HCT116 (cell line): Measurements from ENCODE around the gene GASK1A. TPM values are rescaled to one million over a fixed set of nuclear protein-coding genes. Genes with fewer than 3 reads are reported as not detected.

ENCODE experiments used
- ATAC-seq: fragments of 200-7000 bp; cut with Tn5 transposase; 2 replicates; pipeline ENCODE4 v1.9.1; 2020; ENCODE audit warnings: mild to moderate bottlenecking, moderate library complexity
- BruUV-seq: library from RNA; stranded (reverse); fragments of 400-500 nt; replicated peaks from 2 replicates; lab custom pipeline; 2021; lab: Mats Ljungman, UMichigan
- CTCF ChIA-PET: fragments of 300-600 bp; sonication (Branson Sonifier 250); formaldehyde crosslinking; loops from one replicate; lab custom pipeline; 2021; ENCODE audit warnings: antibody characterized with exemption; lab: Charles Lee
- POLR2A ChIA-PET: fragments of 300-600, 350-600 bp; sonication (Branson Sonifier 250); formaldehyde crosslinking; loops from one replicate; lab custom pipeline; 2021; ENCODE audit warnings: antibody characterized with exemption; lab: Charles Lee
- RAD21 ChIA-PET, 2 experiments: fragments of 300-600 bp; sonication (Branson Sonifier 250); formaldehyde crosslinking; loops; one replicate each; lab custom pipeline; 2023; ENCODE audit warnings: low total read pairs in 2 of 2; ENCODE audit not compliant: uncharacterized antibody in 2 of 2, unreplicated experiment in 2 of 2, low non-redundant PET in 1 of 2; lab: Charles Lee
- DNase-seq: peaks from one replicate; pipeline ENCODE4 v3.0.0-alpha.2; 2010; ENCODE audit warnings: low read depth, low spot score
- H2AFZ ChIP-seq: fragments of 200-600 bp; shearing (Covaris generic), sonication (generic); 2 replicates; pipeline ENCODE4 v1.6.1; 2017; ENCODE audit warnings: low read depth, mixed run types, mixed read lengths, antibody characterized with exemption, low read length; ENCODE audit not compliant: poor library complexity, severe bottlenecking
- H3K27ac ChIP-seq: 2 replicates; pipeline ENCODE4 v1.5.1; 2012; ENCODE audit warnings: low read depth, low read length
- H3K27me3 ChIP-seq: fragments of 200-600 bp; sonication (generic); 2 replicates; pipeline ENCODE4 v1.6.1; 2016; ENCODE audit warnings: mixed run types, low read length, mixed read lengths; ENCODE audit not compliant: insufficient read depth
- H3K36me3 ChIP-seq, 2 experiments: fragments of 200-500 bp in 1 of 2; fragments of 200-600 bp in 1 of 2; sonication (Bioruptor generic) in 1 of 2; sonication (generic) in 1 of 2; 2 replicates each; pipeline versions ENCODE4 v1.5.1 to v1.6.1; 2014 to 2016; ENCODE audit warnings: low read length in 2 of 2, inconsistent platforms in 1 of 2, mixed read lengths in 1 of 2, mixed run types in 1 of 2; ENCODE audit not compliant: insufficient read depth in 2 of 2, control insufficient read depth in 1 of 2
- H3K4me1 ChIP-seq, 2 experiments: fragments of 200-600 bp in 1 of 2; sonication (generic) in 1 of 2; 2 replicates each; pipeline versions ENCODE4 v1.5.1 to v1.6.1; 2012 to 2017; ENCODE audit warnings: low read length in 2 of 2, inconsistent platforms in 1 of 2, mild to moderate bottlenecking in 1 of 2, mixed read lengths in 1 of 2, mixed run types in 1 of 2, moderate library complexity in 1 of 2; ENCODE audit not compliant: insufficient read depth in 2 of 2, control insufficient read depth in 1 of 2
- H3K4me2 ChIP-seq: fragments of 200-600 bp; sonication (generic); 2 replicates; pipeline ENCODE4 v1.6.1; 2017; ENCODE audit warnings: mixed run types, low read length, mixed read lengths
- H3K4me3 ChIP-seq, 2 experiments: fragments of 200-600 bp in 1 of 2; sonication (generic) in 1 of 2; replicated peaks in 1 of 2; 2 replicates each; pipeline ENCODE4 v1.5.1; 2011 to 2016; ENCODE audit warnings: low read length in 2 of 2, control low read depth in 1 of 2, low read depth in 1 of 2, mild to moderate bottlenecking in 1 of 2, mixed read lengths in 1 of 2, mixed run types in 1 of 2
- H3K79me2 ChIP-seq: fragments of 200-600 bp; sonication (generic); 2 replicates; pipeline ENCODE4 v1.6.1; 2017; ENCODE audit warnings: mild to moderate bottlenecking, mixed run types, low read length, moderate library complexity, mixed read lengths; ENCODE audit not compliant: insufficient read depth
- H3K9ac ChIP-seq: fragments of 200-600 bp; sonication (generic); 2 replicates; pipeline ENCODE4 v1.6.1; 2016; ENCODE audit warnings: low read length, mixed read lengths
- H3K9me2 ChIP-seq: fragments of 200-600 bp; sonication (generic), shearing (Covaris generic); 2 replicates; pipeline ENCODE4 v1.6.1; 2017; ENCODE audit warnings: mixed run types, mild to moderate bottlenecking, moderate library complexity; ENCODE audit not compliant: insufficient read depth
- H3K9me3 ChIP-seq, 2 experiments: fragments of 200-500 bp in 1 of 2; fragments of 200-600 bp in 1 of 2; sonication (Bioruptor generic) in 1 of 2; sonication (generic) in 1 of 2; 2 replicates each; pipeline ENCODE4 v1.6.1; 2014 to 2017; ENCODE audit warnings: low read length in 2 of 2, mixed read lengths in 2 of 2, inconsistent platforms in 1 of 2, low read depth in 1 of 2, mild to moderate bottlenecking in 1 of 2, mixed run types in 1 of 2, moderate library complexity in 1 of 2; ENCODE audit not compliant: control insufficient read depth in 1 of 2, insufficient read depth in 1 of 2
- H4K20me1 ChIP-seq: fragments of 200-600 bp; sonication (generic), shearing (Covaris generic); 2 replicates; pipeline ENCODE4 v1.6.1; 2017; ENCODE audit warnings: mixed run types, mild to moderate bottlenecking, moderate library complexity; ENCODE audit not compliant: insufficient read depth
- EZH2phosphoT487 ChIP-seq: fragments of 200-600 bp; IDR thresholded peaks from 2 replicates; pipeline ENCODE4 v1.6.1; 2018; ENCODE audit warnings: antibody characterized with exemption, borderline replicate concordance
- POLR2AphosphoS5 ChIP-seq: IDR thresholded peaks from 2 replicates; pipeline ENCODE4 v1.6.1; 2011; ENCODE audit warnings: mild to moderate bottlenecking, low read depth, low read length, moderate library complexity
- SIN3A ChIP-seq: IDR thresholded peaks from 2 replicates; pipeline ENCODE4 v1.6.1; 2012; ENCODE audit warnings: low read depth
- SP1 ChIP-seq: IDR thresholded peaks from 2 replicates; pipeline ENCODE4 v1.6.1; 2012; ENCODE audit warnings: low read depth
- TCF7L2 ChIP-seq: IDR thresholded peaks from 2 replicates; pipeline ENCODE4 v1.7.0; 2011; ENCODE audit warnings: borderline replicate concordance, inconsistent platforms; ENCODE audit not compliant: insufficient read depth, insufficient read length; ENCODE audit errors: extremely low read depth
- intact Hi-C: fragments of 100-400 bp; cut with micrococcal nuclease; formaldehyde crosslinking; loops from 2 replicates; pipeline ENCODE4 v1.10.0; 2022
- total RNA-seq: library from RNA; stranded (reverse); gene quantifications from one replicate; pipeline ENCODE4 v1.2.1, GENCODE V29; 2021; ENCODE audit not compliant: unreplicated experiment
- TF ChIP-seq, protein P1 (sequence below): IDR thresholded peaks from 2 replicates; pipeline ENCODE4 v1.6.1; 2012
- TF ChIP-seq, protein P2 (sequence below), 3 experiments: fragments of 200-600 bp in 1 of 3; sonication (generic) in 1 of 3; IDR thresholded peaks in 2 of 3; conservative IDR thresholded peaks in 1 of 3; 2 replicates each; pipeline ENCODE4 v1.5.1; 2012 to 2017; ENCODE audit warnings: low read depth in 2 of 3, low read length in 2 of 3, antibody characterized with exemption in 1 of 3, borderline replicate concordance in 1 of 3, control low read depth in 1 of 3, mild to moderate bottlenecking in 1 of 3, mixed read lengths in 1 of 3, mixed run types in 1 of 3, moderate library complexity in 1 of 3; ENCODE audit not compliant: insufficient read depth in 1 of 3

Gene GASK1A
- total RNA-seq, 1 experiment from 2014 or later = 1.0 TPM

- Histone ChIP-seq H3K4me1 (peaks cover 0 to 8% of the 10 kb centered on the region in 2 experiments; a peak in 1 of 4 replicates), H3K9me3 (no peaks in the 10 kb centered on the region), H3K9ac (no peak overlapping the region), H3K4me3 (no peak overlapping the region), H2AFZ (no peak overlapping the region), H4K20me1 (no peaks in the 10 kb centered on the region), H3K79me2 (no peaks in the 10 kb centered on the region), H3K36me3 (no peaks in the 10 kb centered on the region), H3K9me2 (no peaks in the 10 kb centered on the region), H3K4me2 (no peak overlapping the region), H3K27ac (no peak overlapping the region; the same call in 1 of the 2 replicates), H3K27me3 (no peaks in the 10 kb centered on the region)
- ChIA-PET CTCF (no interaction called here), POLR2A (no interaction called here), RAD21 (no interaction called here)
- DNase-seq (no peak), ATAC-seq (no peak)
- no TSS peak for BruUV-seq
- TF ChIP-seq TCF7L2 = no peak
- intact Hi-C loops = no loop called here
Observed at GRCh38 chr3:43014241-43014640, 35.1 kb downstream of the GASK1A start.

- Histone ChIP-seq H3K9me2 (no peaks in the 10 kb centered on the region), H3K9me3 (no peaks in the 10 kb centered on the region), H3K4me3 (no peak overlapping the region), H3K36me3 (no peaks in the 10 kb centered on the region), H3K79me2 (no peaks in the 10 kb centered on the region), H4K20me1 (no peaks in the 10 kb centered on the region), H3K4me2 (no peak overlapping the region), H3K27ac (no peak overlapping the region), H3K9ac (no peak overlapping the region), H3K4me1 (peaks cover 0 to 8% of the 10 kb centered on the region in 2 experiments; a peak in 1 of 4 replicates), H2AFZ (no peak overlapping the region), H3K27me3 (no peaks in the 10 kb centered on the region)
- intact Hi-C loops = no loop called here
- ChIA-PET RAD21 (no interaction called here), CTCF (no interaction called here), POLR2A (no interaction called here)
- TF ChIP-seq POLR2AphosphoS5 (no peak), SIN3A (no peak), EZH2phosphoT487 (no peak), SP1 (no peak)
- TF ChIP-seq, protein P1, sequence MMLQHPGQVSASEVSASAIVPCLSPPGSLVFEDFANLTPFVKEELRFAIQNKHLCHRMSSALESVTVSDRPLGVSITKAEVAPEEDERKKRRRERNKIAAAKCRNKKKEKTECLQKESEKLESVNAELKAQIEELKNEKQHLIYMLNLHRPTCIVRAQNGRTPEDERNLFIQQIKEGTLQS = no peak
- TF ChIP-seq, protein P2, sequence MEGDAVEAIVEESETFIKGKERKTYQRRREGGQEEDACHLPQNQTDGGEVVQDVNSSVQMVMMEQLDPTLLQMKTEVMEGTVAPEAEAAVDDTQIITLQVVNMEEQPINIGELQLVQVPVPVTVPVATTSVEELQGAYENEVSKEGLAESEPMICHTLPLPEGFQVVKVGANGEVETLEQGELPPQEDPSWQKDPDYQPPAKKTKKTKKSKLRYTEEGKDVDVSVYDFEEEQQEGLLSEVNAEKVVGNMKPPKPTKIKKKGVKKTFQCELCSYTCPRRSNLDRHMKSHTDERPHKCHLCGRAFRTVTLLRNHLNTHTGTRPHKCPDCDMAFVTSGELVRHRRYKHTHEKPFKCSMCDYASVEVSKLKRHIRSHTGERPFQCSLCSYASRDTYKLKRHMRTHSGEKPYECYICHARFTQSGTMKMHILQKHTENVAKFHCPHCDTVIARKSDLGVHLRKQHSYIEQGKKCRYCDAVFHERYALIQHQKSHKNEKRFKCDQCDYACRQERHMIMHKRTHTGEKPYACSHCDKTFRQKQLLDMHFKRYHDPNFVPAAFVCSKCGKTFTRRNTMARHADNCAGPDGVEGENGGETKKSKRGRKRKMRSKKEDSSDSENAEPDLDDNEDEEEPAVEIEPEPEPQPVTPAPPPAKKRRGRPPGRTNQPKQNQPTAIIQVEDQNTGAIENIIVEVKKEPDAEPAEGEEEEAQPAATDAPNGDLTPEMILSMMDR (IDR thresholded peaks at IDR 0.05 in 2 of 3, conservative IDR thresholded peaks at IDR 0.05 in 1 of 3; ENCODE audit: borderline replicate concordance in 1 of 3, insufficient read depth in 1 of 3, low read depth in 2 of 3, low read length in 2 of 3) = no peak
- no peak for ATAC-seq
- no peak for DNase-seq
- BruUV-seq = no TSS peak
Observed at GRCh38 chr3:43014956-43015355, 35.8 kb downstream of the GASK1A start.
